Fibroblast of pulmonary artery (primary cell): ENCODE results near the gene PROX1.

ENCODE experiments used
- DNase-seq: peaks from one replicate; pipeline ENCODE4 v3.0.0-alpha.2; 2010; ENCODE audit warnings: low read depth
- H3K4me3 ChIP-seq: replicated peaks from 2 replicates; pipeline ENCODE4 v1.5.1; 2011; ENCODE audit warnings: low read depth, mild to moderate bottlenecking, control low read depth, low read length, moderate library complexity
- CTCF ChIP-seq: IDR thresholded peaks from 2 replicates; pipeline ENCODE4 v1.5.1; 2011; ENCODE audit warnings: mild to moderate bottlenecking, control low read depth, low read length, inconsistent platforms; ENCODE audit errors: missing control alignments

PROX1 gene

GRCh38 chr1:214028649-214029406, 41.1 kb downstream of the PROX1 start:
- TF ChIP-seq CTCF: no peak
- no peak overlapping the region for H3K4me3 ChIP-seq
- no peak for DNase-seq

DNA sequence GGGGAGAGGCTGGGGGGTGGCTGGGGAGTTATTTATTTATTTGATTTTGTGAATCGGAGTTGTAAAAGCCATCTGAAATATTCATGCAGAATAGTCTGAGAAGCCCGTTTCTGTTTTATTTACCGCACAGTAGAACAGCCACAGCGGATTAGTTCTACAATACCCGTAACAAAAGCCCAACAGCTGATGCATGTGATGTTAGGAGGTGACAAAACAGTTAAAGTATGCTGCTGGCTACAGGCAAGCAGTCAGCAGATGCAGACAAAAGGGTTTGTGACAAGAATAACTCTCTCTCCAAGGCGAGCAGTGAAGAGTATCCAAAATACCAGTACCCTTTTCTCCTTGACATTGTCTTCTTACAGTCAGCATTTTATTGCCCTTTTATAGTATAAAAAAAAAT, 42.0 kb downstream of the PROX1 start:
- DNase-seq: no peak
- no peak for TF ChIP-seq CTCF
- H3K4me3 ChIP-seq: no peak overlapping the region

GRCh38 chr1:214031267-214031650, 43.5 kb downstream of the PROX1 start:
- TF ChIP-seq CTCF: no peak
- DNase-seq: no peak
- H3K4me3 ChIP-seq: no peak overlapping the region

DNA sequence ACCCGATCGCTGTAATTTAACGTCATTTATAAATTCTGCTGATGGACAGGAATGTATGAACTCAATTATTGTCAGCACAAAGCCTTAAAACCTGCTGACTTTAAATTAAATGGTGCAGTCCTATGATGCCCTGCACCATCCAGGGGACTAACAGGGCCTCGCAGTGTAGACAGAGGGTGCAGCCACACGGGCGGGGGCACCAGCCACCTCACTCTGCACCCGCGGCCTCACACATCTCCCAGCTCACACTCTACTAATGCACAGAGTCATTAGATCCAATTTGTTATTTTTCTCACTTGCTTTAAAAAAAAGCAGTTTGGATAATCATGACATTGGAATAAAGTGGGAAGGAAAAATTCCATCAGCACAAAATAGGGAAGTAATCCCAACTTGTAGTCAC, 49.7 kb downstream of the PROX1 start:
- no peak overlapping the region for H3K4me3 ChIP-seq
- TF ChIP-seq CTCF: no peak
- DNase-seq: no peak

GRCh38 chr1:214039394-214040018, 51.7 kb downstream of the PROX1 start:
- no peak overlapping the region for H3K4me3 ChIP-seq
- no peak for DNase-seq
- no peak for TF ChIP-seq CTCF

DNA sequence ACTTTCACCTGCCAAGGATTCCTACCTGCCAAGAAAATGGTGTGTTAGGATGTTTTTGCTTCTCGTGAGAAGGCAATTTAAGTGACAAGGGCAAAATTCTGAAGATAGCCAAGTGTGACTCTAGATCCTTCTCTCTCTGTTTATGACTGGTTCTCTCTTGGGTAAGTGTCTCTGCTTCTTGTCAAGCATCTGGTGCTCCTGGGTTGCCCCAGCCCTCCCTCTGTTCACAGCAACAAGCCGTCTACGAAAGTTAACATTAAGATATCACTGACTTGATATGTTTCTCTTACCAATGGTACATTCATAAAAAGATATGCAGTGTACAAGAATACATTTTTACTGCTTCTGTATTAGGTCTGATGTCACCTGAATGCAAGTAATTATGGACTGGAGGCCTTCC, 55.4 kb downstream of the PROX1 start:
- no peak for TF ChIP-seq CTCF
- H3K4me3 ChIP-seq: no peak overlapping the region
- DNase-seq: no peak
